Measurements from ENCODE around the gene VAPA. TPM values are rescaled to one million over a fixed set of nuclear protein-coding genes. Genes with fewer than 3 reads are reported as not detected.
A peak's percentile ranks its signal among the peaks of the same experiment; 100 is the strongest.

VAPA gene
- total RNA-seq, 1 donor from 2014 or later: 127 TPM

GRCh38 chr18:9874728-9875127 lies 39.1 kb upstream of the VAPA start:
- no peaks in the 10 kb centered on the region for H3K9me3 ChIP-seq (ENCODE audit: control insufficient read depth in 3 of 3, low read length in 3 of 3)
- peaks cover 0 to 6% (median 0%) of the 10 kb centered on the region in 3 donors for H3K4me1 ChIP-seq (ENCODE audit: control insufficient read depth in 3 of 3, insufficient read depth in 3 of 3, low read length in 3 of 3)
- no peaks in the 10 kb centered on the region for H3K36me3 ChIP-seq (ENCODE audit: control insufficient read depth in 3 of 3, insufficient read depth in 3 of 3, low read length in 3 of 3)
- H3K9ac ChIP-seq (ENCODE audit: low read depth in 1 of 3, low read length in 3 of 3): no peak overlapping the region
- H3K4me3 ChIP-seq (ENCODE audit: low read length in 3 of 3): no peak overlapping the region
- no peaks in the 10 kb centered on the region for H3K27me3 ChIP-seq (ENCODE audit: control insufficient read depth in 3 of 3, insufficient read depth in 3 of 3, low read length in 3 of 3)
- H3K27ac ChIP-seq (ENCODE audit: low read depth, low read length): no peak overlapping the region

DNA sequence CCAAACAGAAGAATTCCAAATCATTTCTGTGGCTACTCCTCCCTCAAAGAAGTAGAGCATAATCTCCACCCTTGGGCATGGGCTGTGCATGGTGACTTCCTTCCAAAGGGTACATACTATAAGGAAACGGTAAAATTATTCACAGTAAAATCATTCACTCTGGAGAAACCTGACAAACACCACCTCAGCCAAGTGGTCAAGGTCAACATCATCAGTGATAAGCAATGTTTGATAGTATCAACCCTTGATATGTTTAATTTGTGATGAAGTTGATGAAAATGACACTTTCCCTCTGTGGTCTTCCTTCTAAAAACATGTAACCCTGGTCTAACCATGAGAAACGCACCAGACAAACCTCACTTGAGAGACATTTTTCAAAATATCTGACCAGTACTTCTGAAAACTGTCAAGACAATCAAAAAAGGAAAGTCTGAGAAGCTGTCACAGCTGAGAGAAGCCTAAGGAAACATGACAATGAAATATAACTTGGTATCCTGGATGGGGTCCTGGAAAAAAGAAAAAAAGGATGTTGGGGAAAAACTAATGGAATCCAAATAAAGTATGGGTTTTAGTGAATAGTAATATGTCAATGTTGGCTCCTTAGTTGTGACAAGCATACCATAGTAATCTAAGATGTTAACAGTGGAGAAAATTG lies 37.5 kb upstream of the VAPA start:
- no peak overlapping the region for H3K4me3 ChIP-seq (ENCODE audit: low read length in 3 of 3)
- H3K27ac ChIP-seq (ENCODE audit: low read depth, low read length): no peak overlapping the region

DNA sequence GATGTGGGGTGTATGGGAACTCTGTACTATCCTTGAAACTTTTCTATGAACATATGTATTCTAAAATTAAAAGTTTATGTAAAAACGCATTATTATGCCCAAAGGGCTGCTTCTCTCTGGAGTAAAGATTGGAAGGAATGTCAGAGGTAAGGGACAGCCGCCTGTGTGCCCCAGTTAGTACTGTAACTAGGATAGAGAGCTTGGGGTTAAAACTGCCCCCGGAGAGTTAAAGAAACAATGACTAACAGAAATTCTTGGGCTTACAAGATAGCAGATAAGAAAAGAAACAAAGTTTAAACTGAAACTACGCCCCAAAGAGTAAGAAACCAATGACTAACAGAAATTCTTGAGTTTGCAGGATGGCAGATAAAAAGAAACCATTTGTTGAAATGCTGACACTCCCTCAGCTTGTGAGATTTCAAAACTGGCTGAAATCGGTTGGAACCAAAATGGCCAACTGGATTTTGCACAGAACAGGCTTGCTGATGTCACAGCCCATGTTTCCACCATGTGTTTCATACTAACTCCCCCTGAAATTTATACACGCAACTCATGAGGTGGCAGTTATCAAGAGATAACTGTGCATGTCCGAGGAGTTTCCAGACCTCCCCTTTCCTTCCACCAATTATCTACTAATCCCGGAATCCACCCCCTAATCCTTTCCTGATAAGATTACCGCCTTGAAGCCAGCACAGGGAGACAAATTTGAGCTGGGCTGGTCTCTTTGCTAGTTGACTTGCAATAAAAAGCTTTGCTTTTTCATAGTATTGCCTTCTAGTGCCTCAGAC lies 36.8 kb upstream of the VAPA start:
- H3K9ac ChIP-seq (ENCODE audit: low read depth in 1 of 3, low read length in 3 of 3): no peak overlapping the region
- H3K9me3 ChIP-seq (ENCODE audit: control insufficient read depth in 3 of 3, low read length in 3 of 3): no peaks in the 10 kb centered on the region
- H3K36me3 ChIP-seq (ENCODE audit: control insufficient read depth in 3 of 3, insufficient read depth in 3 of 3, low read length in 3 of 3): no peaks in the 10 kb centered on the region
- no peaks in the 10 kb centered on the region for H3K27me3 ChIP-seq (ENCODE audit: control insufficient read depth in 3 of 3, insufficient read depth in 3 of 3, low read length in 3 of 3)
- H3K27ac ChIP-seq (ENCODE audit: low read depth, low read length): no peak overlapping the region
- H3K4me3 ChIP-seq (ENCODE audit: low read length in 3 of 3): peak overlapping the region in 1 of 3 donors; percentile 1
- no peaks in the 10 kb centered on the region for H3K4me1 ChIP-seq (ENCODE audit: control insufficient read depth in 3 of 3, insufficient read depth in 3 of 3, low read length in 3 of 3)

More for the DNA sequence above, 37.5 kb upstream of the VAPA start:
- Histone ChIP-seq H3K36me3 (ENCODE audit: control insufficient read depth in 3 of 3, insufficient read depth in 3 of 3, low read length in 3 of 3) (no peaks in the 10 kb centered on the region), H3K4me1 (ENCODE audit: control insufficient read depth in 3 of 3, insufficient read depth in 3 of 3, low read length in 3 of 3) (no peaks in the 10 kb centered on the region), H3K9me3 (ENCODE audit: control insufficient read depth in 3 of 3, low read length in 3 of 3) (no peaks in the 10 kb centered on the region), H3K9ac (ENCODE audit: low read depth in 1 of 3, low read length in 3 of 3) (no peak overlapping the region), H3K27me3 (ENCODE audit: control insufficient read depth in 3 of 3, insufficient read depth in 3 of 3, low read length in 3 of 3) (no peaks in the 10 kb centered on the region)

DNA sequence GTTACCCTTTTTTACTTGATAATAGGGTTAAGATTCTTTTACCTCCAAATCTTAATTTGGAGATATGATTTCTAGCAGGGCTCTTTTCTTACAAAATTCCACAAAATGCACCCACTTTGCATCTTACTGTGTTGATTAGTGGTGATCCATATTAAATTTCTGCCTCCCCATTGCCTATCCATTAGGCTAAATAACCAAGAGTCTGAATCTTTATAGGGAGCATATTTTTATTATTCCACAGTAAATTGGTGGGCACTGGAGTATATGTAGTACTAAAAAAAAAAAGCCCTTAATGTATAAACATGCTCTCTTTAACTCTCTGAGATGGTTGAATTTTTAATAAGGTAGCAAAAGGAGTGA lies 36.2 kb upstream of the VAPA start:
- H3K9me3 ChIP-seq (ENCODE audit: control insufficient read depth in 3 of 3, low read length in 3 of 3): no peaks in the 10 kb centered on the region
- H3K4me3 ChIP-seq (ENCODE audit: low read length in 3 of 3): no peak overlapping the region
- H3K27ac ChIP-seq (ENCODE audit: low read depth, low read length): no peak overlapping the region
- no peak overlapping the region for H3K9ac ChIP-seq (ENCODE audit: low read depth in 1 of 3, low read length in 3 of 3)
- H3K27me3 ChIP-seq (ENCODE audit: control insufficient read depth in 3 of 3, insufficient read depth in 3 of 3, low read length in 3 of 3): no peaks in the 10 kb centered on the region
- no peaks in the 10 kb centered on the region for H3K36me3 ChIP-seq (ENCODE audit: control insufficient read depth in 3 of 3, insufficient read depth in 3 of 3, low read length in 3 of 3)
- H3K4me1 ChIP-seq (ENCODE audit: control insufficient read depth in 3 of 3, insufficient read depth in 3 of 3, low read length in 3 of 3): no peaks in the 10 kb centered on the region

GRCh38 chr18:9878095-9878494 lies 35.7 kb upstream of the VAPA start:
- Histone ChIP-seq H3K9ac (ENCODE audit: low read depth in 1 of 3, low read length in 3 of 3) (no peak overlapping the region), H3K4me3 (ENCODE audit: low read length in 3 of 3) (no peak overlapping the region), H3K27ac (ENCODE audit: low read depth, low read length) (no peak overlapping the region), H3K36me3 (ENCODE audit: control insufficient read depth in 3 of 3, insufficient read depth in 3 of 3, low read length in 3 of 3) (no peaks in the 10 kb centered on the region), H3K4me1 (ENCODE audit: control insufficient read depth in 3 of 3, insufficient read depth in 3 of 3, low read length in 3 of 3) (no peaks in the 10 kb centered on the region), H3K9me3 (ENCODE audit: control insufficient read depth in 3 of 3, low read length in 3 of 3) (no peaks in the 10 kb centered on the region), H3K27me3 (ENCODE audit: control insufficient read depth in 3 of 3, insufficient read depth in 3 of 3, low read length in 3 of 3) (no peaks in the 10 kb centered on the region)

DNA sequence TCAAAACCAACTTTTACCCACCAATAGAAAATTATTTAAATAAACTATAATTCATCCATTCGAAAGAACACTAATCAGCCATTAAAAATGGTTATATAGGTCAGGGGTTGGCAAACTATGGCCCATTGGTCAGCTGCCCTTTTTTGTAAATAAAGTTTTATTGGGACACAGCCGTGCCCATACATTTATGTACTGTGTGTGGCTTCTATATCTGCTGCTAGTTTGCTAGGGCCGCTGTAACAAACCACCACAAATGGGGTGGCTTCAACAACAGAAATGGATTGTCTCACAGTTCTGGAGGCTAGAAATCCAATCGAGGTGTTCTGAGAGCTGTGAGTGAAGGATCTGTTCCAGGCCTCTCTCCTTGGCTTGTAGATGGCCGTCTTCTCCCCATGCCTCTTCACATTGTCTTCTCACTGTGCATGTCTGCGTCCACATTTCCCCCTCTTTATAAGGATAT lies 35.0 kb upstream of the VAPA start:
- H3K27ac ChIP-seq (ENCODE audit: low read depth, low read length): no peak overlapping the region
- H3K4me3 ChIP-seq (ENCODE audit: low read length in 3 of 3): no peak overlapping the region
- H3K9ac ChIP-seq (ENCODE audit: low read depth in 1 of 3, low read length in 3 of 3): no peak overlapping the region
- H3K36me3 ChIP-seq (ENCODE audit: control insufficient read depth in 3 of 3, insufficient read depth in 3 of 3, low read length in 3 of 3): no peaks in the 10 kb centered on the region
- H3K9me3 ChIP-seq (ENCODE audit: control insufficient read depth in 3 of 3, low read length in 3 of 3): no peaks in the 10 kb centered on the region
- H3K27me3 ChIP-seq (ENCODE audit: control insufficient read depth in 3 of 3, insufficient read depth in 3 of 3, low read length in 3 of 3): no peaks in the 10 kb centered on the region
- H3K4me1 ChIP-seq (ENCODE audit: control insufficient read depth in 3 of 3, insufficient read depth in 3 of 3, low read length in 3 of 3): no peaks in the 10 kb centered on the region

GRCh38 chr18:9884090-9884489 lies 29.7 kb upstream of the VAPA start:
- H3K9ac ChIP-seq (ENCODE audit: low read depth in 1 of 3, low read length in 3 of 3): no peak overlapping the region
- H3K27me3 ChIP-seq (ENCODE audit: control insufficient read depth in 3 of 3, insufficient read depth in 3 of 3, low read length in 3 of 3): no peaks in the 10 kb centered on the region
- H3K27ac ChIP-seq (ENCODE audit: low read depth, low read length): no peak overlapping the region
- no peak overlapping the region for H3K4me3 ChIP-seq (ENCODE audit: low read length in 3 of 3)
- H3K36me3 ChIP-seq (ENCODE audit: control insufficient read depth in 3 of 3, insufficient read depth in 3 of 3, low read length in 3 of 3): no peaks in the 10 kb centered on the region
- no peaks in the 10 kb centered on the region for H3K4me1 ChIP-seq (ENCODE audit: control insufficient read depth in 3 of 3, insufficient read depth in 3 of 3, low read length in 3 of 3)
- H3K9me3 ChIP-seq (ENCODE audit: control insufficient read depth in 3 of 3, low read length in 3 of 3): no peaks in the 10 kb centered on the region

DNA sequence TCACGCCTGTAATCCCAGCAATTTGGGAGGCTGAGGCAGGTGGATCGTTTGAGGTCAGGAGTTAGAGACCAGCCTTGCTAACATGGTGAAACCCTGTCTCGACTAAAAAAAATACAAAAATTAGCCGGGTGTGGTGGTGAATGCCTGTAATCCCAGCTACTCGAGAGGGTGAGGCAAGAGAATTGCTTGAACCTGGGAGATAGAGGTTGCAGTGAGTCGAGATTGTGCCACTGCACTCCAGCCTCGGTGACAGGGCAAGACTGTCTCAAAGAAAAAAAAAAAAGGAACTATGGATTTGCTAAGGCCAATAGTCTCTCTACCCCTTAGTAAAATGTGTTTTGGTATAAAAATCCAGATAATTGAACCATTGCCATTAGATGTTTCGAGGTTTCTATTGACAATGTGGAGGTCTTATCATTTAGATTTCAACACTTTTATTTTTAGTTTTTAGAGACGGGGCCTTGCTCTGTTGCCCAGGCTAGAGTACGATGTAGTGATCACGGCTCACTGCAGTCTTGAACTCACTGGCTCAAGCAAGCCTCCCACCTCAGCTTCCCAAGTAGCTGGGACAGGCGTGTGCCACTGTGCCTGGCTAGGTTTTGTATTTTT lies 29.2 kb upstream of the VAPA start:
- Histone ChIP-seq H3K27ac (ENCODE audit: low read depth, low read length) (no peak overlapping the region), H3K27me3 (ENCODE audit: control insufficient read depth in 3 of 3, insufficient read depth in 3 of 3, low read length in 3 of 3) (no peaks in the 10 kb centered on the region), H3K4me3 (ENCODE audit: low read length in 3 of 3) (no peak overlapping the region), H3K9ac (ENCODE audit: low read depth in 1 of 3, low read length in 3 of 3) (no peak overlapping the region), H3K4me1 (ENCODE audit: control insufficient read depth in 3 of 3, insufficient read depth in 3 of 3, low read length in 3 of 3) (no peaks in the 10 kb centered on the region), H3K36me3 (ENCODE audit: control insufficient read depth in 3 of 3, insufficient read depth in 3 of 3, low read length in 3 of 3) (no peaks in the 10 kb centered on the region), H3K9me3 (ENCODE audit: control insufficient read depth in 3 of 3, low read length in 3 of 3) (no peaks in the 10 kb centered on the region)

DNA sequence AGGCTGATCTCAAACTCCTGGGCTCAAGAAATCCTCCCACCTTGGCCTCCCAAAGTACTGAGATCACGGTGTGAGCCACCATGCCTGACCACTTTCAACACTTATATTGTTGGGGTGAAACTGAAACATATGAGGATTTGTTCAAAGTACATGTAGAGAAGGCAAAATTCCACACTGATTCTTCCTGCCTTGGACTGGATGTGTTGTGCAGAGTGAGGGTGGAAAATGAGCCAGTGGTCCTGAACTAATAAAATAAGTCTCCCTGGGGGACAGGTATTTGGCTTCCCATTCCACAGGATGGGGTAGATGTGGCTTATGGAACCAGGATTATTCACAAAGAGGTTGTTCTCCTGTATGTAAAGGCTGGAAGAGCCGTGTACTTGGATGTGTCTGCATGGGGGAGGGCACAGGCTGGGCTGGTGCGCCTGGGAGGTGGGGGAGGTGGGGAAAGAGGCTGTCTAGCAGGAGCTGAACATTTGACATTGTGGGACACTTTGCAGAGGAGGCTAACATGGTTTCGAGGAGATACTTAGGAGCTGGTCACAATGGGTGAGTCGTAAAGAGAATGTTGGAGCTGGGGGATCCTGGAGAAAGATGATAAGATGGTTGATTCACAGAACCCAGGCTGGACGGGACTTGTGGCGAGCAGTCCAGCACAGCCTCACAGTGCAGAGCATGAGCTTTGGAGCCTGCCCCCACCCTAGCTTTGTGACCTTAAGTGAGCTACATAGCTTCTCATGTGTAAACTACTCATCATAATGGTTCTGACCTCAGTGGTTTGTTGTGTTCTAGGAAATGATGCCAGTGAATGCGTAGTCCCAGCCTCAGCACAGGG lies 28.4 kb upstream of the VAPA start, which contains the start of gene TXNDC2:
TSS of gene TXNDC2 (plus strand) at position 804 of the 835 bp plus-strand sequence. CDS start 708 bp downstream, outside the sequence.
- no peak within 1 kb of the TSS for H3K9ac ChIP-seq (ENCODE audit: low read depth in 1 of 3, low read length in 3 of 3)
- H3K4me1 ChIP-seq (ENCODE audit: control insufficient read depth in 3 of 3, insufficient read depth in 3 of 3, low read length in 3 of 3): no peaks in the 10 kb centered on the region
- no peak within 1 kb of the TSS for H3K27ac ChIP-seq (ENCODE audit: low read depth, low read length)
- no peaks in the 10 kb centered on the region for H3K27me3 ChIP-seq (ENCODE audit: control insufficient read depth in 3 of 3, insufficient read depth in 3 of 3, low read length in 3 of 3)
- H3K9me3 ChIP-seq (ENCODE audit: control insufficient read depth in 3 of 3, low read length in 3 of 3): no peaks in the 10 kb centered on the region
- no peak within 1 kb of the TSS for H3K4me3 ChIP-seq (ENCODE audit: low read length in 3 of 3)
- H3K36me3 ChIP-seq (ENCODE audit: control insufficient read depth in 3 of 3, insufficient read depth in 3 of 3, low read length in 3 of 3): no peaks in the 10 kb centered on the region

Data from skeletal muscle tissue (tissue), 4 donors.